Thyroid gland (tissue), 4 donors: ENCODE data around the gene FERD3L. TPM values are rescaled to one million over a fixed set of nuclear protein-coding genes. Genes with fewer than 3 reads are reported as not detected.

Experiments used
- DNase-seq, 2 donors: peaks; one replicate each; pipeline ENCODE4 v3.0.0-alpha.2; 2019
- H3K27ac ChIP-seq, 3 donors: fragments of 200-600 bp; sonication (generic); 1 replicate in 2 of 3; 2 replicates in 1 of 3; pipeline ENCODE4 v1.5.1; 2016 to 2019; ENCODE audit warnings: mild to moderate bottlenecking in 1 of 3, moderate library complexity in 1 of 3
- H3K27me3 ChIP-seq: fragments of 200-600 bp; sonication (generic); one replicate; pipeline ENCODE4 v1.5.1; 2019
- H3K36me3 ChIP-seq, 2 donors: fragments of 200-600 bp; sonication (generic); one replicate each; pipeline ENCODE4 v1.5.1; 2016 to 2019
- H3K4me1 ChIP-seq, 2 donors: fragments of 200-600 bp; sonication (generic); one replicate each; pipeline ENCODE4 v1.5.1; 2017 to 2019
- H3K4me3 ChIP-seq, 3 donors: fragments of 200-600 bp; sonication (generic); replicated peaks in 1 of 3; 1 replicate in 2 of 3; 2 replicates in 1 of 3; pipeline ENCODE4 v1.5.1; 2016; ENCODE audit warnings: mild to moderate bottlenecking in 1 of 3
- H3K9me3 ChIP-seq: fragments of 200-600 bp; sonication (generic); one replicate; pipeline ENCODE4 v1.5.1; 2017
- POLR2A ChIP-seq, 2 donors: fragments of 450-650 bp; IDR thresholded peaks; one replicate each; pipeline ENCODE4 v1.6.1; 2017; ENCODE audit warnings: antibody characterized with exemption in 2 of 2, mild to moderate bottlenecking in 2 of 2, moderate library complexity in 1 of 2
- WGBS, 2 donors: methylation state at CpG; one replicate each; pipeline ENCODE4 v1.1.5; 2017; 5-methylcytosine and 5-hydroxymethylcytosine counted together
- intact Hi-C: fragments of 100-400 bp; cut with DNase I; formaldehyde crosslinking; loops from one replicate; pipeline ENCODE4 v1.15.1; 2023
- total RNA-seq, 4 donors: library from RNA; depleted of rRNA; stranded (reverse); fragments of >200 nt; gene quantifications; one replicate each; pipeline ENCODE4 v1.2.3, GENCODE V29; 2016
- TF ChIP-seq, protein P1 (sequence below), 6 experiments: fragments of 200-600 bp in 3 of 6; fragments of 450-650 bp in 3 of 6; sonication (generic) in 3 of 6; IDR thresholded peaks; one replicate each; pipeline ENCODE4 v1.5.1; 2016 to 2019; ENCODE audit warnings: antibody characterized with exemption in 6 of 6, mild to moderate bottlenecking in 2 of 6, inconsistent platforms in 1 of 6, moderate library complexity in 1 of 6

The FERD3L gene
- total RNA-seq, 4 donors from 2014 or later: not detected

DNA sequence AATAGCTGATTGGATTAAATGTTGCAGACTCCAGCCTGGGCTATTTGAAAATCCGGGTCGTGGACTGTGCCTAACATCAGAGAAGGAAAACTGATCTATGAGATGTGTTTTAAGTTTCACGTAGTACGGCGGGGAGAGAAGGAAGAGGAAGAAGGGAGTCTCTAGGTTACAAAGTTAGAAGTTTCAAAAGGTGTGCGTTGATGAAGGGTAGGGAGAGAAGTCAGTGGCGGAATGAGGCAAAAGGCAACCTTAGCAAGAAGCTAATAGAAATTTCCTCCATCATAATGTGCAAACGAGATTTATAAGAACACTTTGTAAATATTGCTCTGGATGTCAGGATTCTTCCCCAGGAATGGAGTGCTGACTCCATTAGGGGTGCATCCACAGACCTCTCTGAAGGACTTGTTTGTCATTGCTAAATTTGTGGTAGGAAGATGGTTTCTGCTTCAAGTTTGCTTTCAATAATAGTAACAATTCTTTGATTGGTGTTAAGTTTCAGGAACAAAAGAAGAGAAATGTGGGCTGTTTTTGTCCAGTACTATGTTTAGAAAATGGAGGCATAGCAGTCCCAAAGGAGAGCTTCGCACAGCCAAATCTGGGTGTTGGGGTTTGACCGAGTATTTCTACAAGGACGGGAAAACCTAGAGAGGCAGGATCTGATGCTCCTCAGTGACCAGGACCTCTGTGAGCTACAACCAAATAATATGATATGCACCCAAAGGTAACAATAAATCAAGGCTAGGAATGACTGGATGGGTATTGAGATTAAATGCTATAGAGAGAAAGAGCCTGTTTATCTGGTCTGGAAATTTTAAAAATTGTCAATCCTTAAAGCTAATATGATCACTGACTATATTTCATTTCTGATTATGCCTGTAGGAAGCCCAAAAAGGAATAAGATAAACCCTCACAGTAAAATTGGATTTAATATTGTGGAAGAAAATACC, 35.9 kb downstream of the FERD3L start:
- peaks cover 47% of the 10 kb centered on the region for H3K27me3 ChIP-seq
- peaks cover 12 to 26% of the 10 kb centered on the region in 2 donors for H3K4me1 ChIP-seq
- H3K27ac ChIP-seq: no peak overlapping the region
- TF ChIP-seq, protein P1, sequence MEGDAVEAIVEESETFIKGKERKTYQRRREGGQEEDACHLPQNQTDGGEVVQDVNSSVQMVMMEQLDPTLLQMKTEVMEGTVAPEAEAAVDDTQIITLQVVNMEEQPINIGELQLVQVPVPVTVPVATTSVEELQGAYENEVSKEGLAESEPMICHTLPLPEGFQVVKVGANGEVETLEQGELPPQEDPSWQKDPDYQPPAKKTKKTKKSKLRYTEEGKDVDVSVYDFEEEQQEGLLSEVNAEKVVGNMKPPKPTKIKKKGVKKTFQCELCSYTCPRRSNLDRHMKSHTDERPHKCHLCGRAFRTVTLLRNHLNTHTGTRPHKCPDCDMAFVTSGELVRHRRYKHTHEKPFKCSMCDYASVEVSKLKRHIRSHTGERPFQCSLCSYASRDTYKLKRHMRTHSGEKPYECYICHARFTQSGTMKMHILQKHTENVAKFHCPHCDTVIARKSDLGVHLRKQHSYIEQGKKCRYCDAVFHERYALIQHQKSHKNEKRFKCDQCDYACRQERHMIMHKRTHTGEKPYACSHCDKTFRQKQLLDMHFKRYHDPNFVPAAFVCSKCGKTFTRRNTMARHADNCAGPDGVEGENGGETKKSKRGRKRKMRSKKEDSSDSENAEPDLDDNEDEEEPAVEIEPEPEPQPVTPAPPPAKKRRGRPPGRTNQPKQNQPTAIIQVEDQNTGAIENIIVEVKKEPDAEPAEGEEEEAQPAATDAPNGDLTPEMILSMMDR (IDR thresholded peaks at IDR 0.05): no peak
- no peak for TF ChIP-seq POLR2A (IDR thresholded peaks at IDR 0.05)
- no peaks in the 10 kb centered on the region for H3K9me3 ChIP-seq
- H3K36me3 ChIP-seq: no peaks in the 10 kb centered on the region
- DNase-seq: no peak
- 32 to 33% methylated on average over 11 of the region's 11 CpGs for WGBS, 2 donors
- intact Hi-C loops: no loop called here
- no peak overlapping the region for H3K4me3 ChIP-seq

DNA sequence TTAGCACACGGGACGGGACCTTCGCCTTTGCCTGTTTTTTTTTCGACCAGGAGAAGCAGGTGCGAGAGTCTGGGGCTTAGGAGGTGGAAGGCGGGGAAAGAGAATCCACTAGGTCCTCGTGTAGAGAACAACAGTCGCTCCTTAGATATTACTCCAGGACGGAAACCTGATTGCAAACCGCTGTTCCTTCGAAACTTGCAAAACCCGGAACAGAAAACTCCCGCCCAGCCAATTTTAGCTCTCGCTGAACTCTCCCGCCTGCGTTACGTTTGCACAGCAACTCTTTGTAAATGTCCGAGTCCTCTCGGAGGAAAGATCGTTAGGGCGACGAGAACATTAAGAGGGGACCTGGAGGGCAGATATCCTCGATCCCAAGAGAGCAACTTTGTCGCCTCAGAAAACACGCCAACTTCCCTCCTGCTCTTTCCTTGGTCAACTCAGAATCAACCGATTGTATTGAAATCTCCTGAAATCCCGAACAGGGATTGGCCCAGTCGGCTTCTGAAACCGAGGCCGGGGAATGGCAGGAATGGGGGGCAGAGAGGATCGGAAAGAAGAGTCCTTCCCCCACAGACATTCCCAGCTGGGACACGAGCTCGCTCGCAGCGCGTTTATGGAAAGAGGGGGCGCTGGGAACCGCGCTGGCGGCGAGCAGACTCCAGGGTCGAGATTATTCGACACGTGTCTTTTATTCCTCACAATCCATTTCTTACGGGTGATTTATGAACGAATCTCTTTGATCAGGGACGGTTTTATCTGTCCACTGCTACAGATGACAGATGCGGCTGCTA, 37.7 kb downstream of the FERD3L start:
- Histone ChIP-seq H3K4me3 (peak overlapping the region in 2 of 3 donors; percentile 15 to 24), H3K4me1 (peaks cover 12 to 26% of the 10 kb centered on the region in 2 donors), H3K27ac (no peak overlapping the region), H3K27me3 (peaks cover 31% of the 10 kb centered on the region), H3K9me3 (no peaks in the 10 kb centered on the region), H3K36me3 (no peaks in the 10 kb centered on the region)
- no peak for DNase-seq
- 4 to 5% methylated on average over 48 of the region's 48 CpGs for WGBS, 2 donors
- intact Hi-C loops: no loop called here
- TF ChIP-seq, protein P1 (IDR thresholded peaks at IDR 0.05): no peak
- no peak for TF ChIP-seq POLR2A (IDR thresholded peaks at IDR 0.05)

DNA sequence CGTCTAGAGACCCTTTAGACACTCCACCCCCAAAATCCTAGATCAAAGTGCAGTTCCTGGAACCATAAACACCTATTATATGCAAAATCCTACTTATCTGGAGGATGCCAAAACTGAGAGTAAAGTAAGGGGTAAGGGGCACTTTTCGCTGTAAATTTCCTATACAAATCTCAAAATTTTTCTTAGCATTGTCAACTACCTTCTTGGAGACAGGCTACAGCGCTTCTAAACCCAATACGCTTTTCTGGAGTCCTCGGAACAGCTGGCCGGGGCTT, 38.2 kb downstream of the FERD3L start:
- peaks cover 12 to 21% of the 10 kb centered on the region in 2 donors for H3K4me1 ChIP-seq
- WGBS, 2 donors: 5 to 8% methylated on average over 6 of the region's 6 CpGs
- peak overlapping the region in 1 of 3 donors; percentile 15 for H3K4me3 ChIP-seq
- no peak for DNase-seq
- no peaks in the 10 kb centered on the region for H3K9me3 ChIP-seq
- TF ChIP-seq, protein P1 (IDR thresholded peaks at IDR 0.05): no peak
- no peak for TF ChIP-seq POLR2A (IDR thresholded peaks at IDR 0.05)
- intact Hi-C loops: no loop called here
- no peaks in the 10 kb centered on the region for H3K36me3 ChIP-seq
- H3K27ac ChIP-seq: no peak overlapping the region
- peaks cover 26% of the 10 kb centered on the region for H3K27me3 ChIP-seq

DNA sequence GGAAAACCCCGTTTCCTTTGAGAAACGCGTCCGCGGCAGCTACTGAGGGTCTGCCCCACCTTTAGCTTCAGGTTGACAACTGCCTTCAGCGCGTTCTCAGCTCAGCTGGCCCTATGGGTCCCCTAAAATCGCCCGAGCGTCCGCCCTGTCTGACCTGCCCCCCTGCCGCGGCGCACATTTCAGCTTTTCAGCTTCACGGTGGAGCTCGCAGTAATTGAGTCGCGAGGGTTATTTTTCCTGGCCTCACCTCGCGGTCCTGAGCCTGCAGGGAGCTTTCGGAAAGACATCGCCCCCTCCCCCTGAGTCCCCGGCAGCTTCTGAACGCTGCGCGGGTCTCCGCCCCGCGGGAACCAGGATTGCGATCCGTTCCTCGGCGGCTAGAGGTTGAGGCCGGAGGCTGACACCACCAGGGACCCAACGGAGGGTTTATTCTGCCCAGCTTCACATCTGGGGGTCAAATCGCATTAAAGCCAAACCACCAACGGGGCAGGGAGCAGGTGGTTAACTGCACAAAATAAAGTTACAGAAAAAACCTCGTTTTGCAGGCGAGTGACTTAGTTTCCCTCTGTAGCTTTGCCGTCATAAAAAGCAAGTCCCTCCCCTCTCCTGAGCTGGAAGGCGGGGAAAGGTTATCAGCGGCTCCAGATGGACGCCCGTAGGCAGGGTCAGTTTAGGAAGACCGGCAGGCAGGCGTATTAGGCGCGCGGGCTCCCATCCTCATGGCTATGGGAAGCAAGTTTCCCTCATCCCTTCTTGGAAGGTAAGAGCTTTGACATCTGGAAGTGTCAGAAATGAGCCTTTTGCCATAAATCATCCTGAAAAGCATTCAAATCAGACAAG, 38.8 kb downstream of the FERD3L start:
- H3K4me3 ChIP-seq: peak overlapping the region in 1 of 3 donors; percentile 2
- H3K36me3 ChIP-seq: no peaks in the 10 kb centered on the region
- DNase-seq: no peak
- H3K27ac ChIP-seq: no peak overlapping the region
- intact Hi-C loops: no loop called here
- peaks cover 12 to 21% of the 10 kb centered on the region in 2 donors for H3K4me1 ChIP-seq
- no peaks in the 10 kb centered on the region for H3K9me3 ChIP-seq
- TF ChIP-seq POLR2A (IDR thresholded peaks at IDR 0.05): no peak
- TF ChIP-seq, protein P1 (IDR thresholded peaks at IDR 0.05): no peak
- H3K27me3 ChIP-seq: peaks cover 21% of the 10 kb centered on the region
- WGBS, 2 donors: 5 to 7% methylated on average over 32 to 49 of the region's 49 CpGs
